ENCODE measurements around the gene TBRG1. TPM values are rescaled to one million over a fixed set of nuclear protein-coding genes. Genes with fewer than 3 reads are reported as not detected.

The TBRG1 gene
- total and polyA plus RNA-seq, 2 experiments from 2014 or later, result 16.9 to 29.1 TPM

GRCh38 chr11:124608147-124608546 is 14.5 kb upstream of the TBRG1 start:
- DNase-seq (ENCODE audit: low read depth in 1 of 2, low spot score in 1 of 2), result no peak
- Histone ChIP-seq H3K4me1 (ENCODE audit: low read depth) (no peaks in the 10 kb centered on the region), H3K27ac (no peak overlapping the region), H3K27me3 (no peaks in the 10 kb centered on the region), H3K4me3 (no peak overlapping the region), H3K36me3 (no peaks in the 10 kb centered on the region), H3K9me3 (ENCODE audit: low read depth) (no peaks in the 10 kb centered on the region)
- TF ChIP-seq CTCF (IDR thresholded peaks at IDR 0.05; ENCODE audit: low read depth, low read length), result no peak

GRCh38 chr11:124610295-124610694 is 12.4 kb upstream of the TBRG1 start:
- DNase-seq (ENCODE audit: low read depth in 1 of 2, low spot score in 1 of 2), result no peak
- Histone ChIP-seq H3K9me3 (ENCODE audit: low read depth) (no peaks in the 10 kb centered on the region), H3K27me3 (no peaks in the 10 kb centered on the region), H3K36me3 (no peaks in the 10 kb centered on the region), H3K27ac (no peak overlapping the region), H3K4me1 (ENCODE audit: low read depth) (no peaks in the 10 kb centered on the region), H3K4me3 (no peak overlapping the region)
- no peak for TF ChIP-seq CTCF (IDR thresholded peaks at IDR 0.05; ENCODE audit: low read depth, low read length)

- no peak within 1 kb of the TSS for H3K27ac ChIP-seq
- H3K27me3 ChIP-seq, result no peaks in the 10 kb centered on the region
- no peak within 1 kb of the TSS for H3K4me3 ChIP-seq
- H3K9me3 ChIP-seq (ENCODE audit: low read depth), result no peaks in the 10 kb centered on the region
- no peaks in the 10 kb centered on the region for H3K36me3 ChIP-seq
- H3K4me1 ChIP-seq (ENCODE audit: low read depth), result no peaks in the 10 kb centered on the region
- no peak for DNase-seq (ENCODE audit: low read depth in 1 of 2, low spot score in 1 of 2)
- no peak for TF ChIP-seq CTCF (IDR thresholded peaks at IDR 0.05; ENCODE audit: low read depth, low read length)
Observed at GRCh38 chr11:124611064-124611463, 11.6 kb upstream of the TBRG1 start, which contains the start of gene PANX3. PANX3 (plus strand) TSS chr11:124611428; CDS start chr11:124611557, 129 bp downstream.

- no peak for DNase-seq (ENCODE audit: low read depth in 1 of 2, low spot score in 1 of 2)
- no peaks in the 10 kb centered on the region for H3K9me3 ChIP-seq (ENCODE audit: low read depth)
- no peak overlapping the region for H3K4me3 ChIP-seq
- no peaks in the 10 kb centered on the region for H3K27me3 ChIP-seq
- H3K4me1 ChIP-seq (ENCODE audit: low read depth), result no peaks in the 10 kb centered on the region
- TF ChIP-seq CTCF (IDR thresholded peaks at IDR 0.05; ENCODE audit: low read depth, low read length), result no peak
- H3K27ac ChIP-seq, result no peak overlapping the region
- no peaks in the 10 kb centered on the region for H3K36me3 ChIP-seq
Observed at GRCh38 chr11:124612045-124612444, 10.6 kb upstream of the TBRG1 start.

- peak; percentile 21 to 65 for DNase-seq (ENCODE audit: low read depth in 1 of 2, low spot score in 1 of 2)
Observed at GRCh38 chr11:124612567-124613246, 10.0 kb upstream of the TBRG1 start.

More at GRCh38 chr11:124612567-124613246, 10.0 kb upstream of the TBRG1 start:
- no peak for TF ChIP-seq CTCF (IDR thresholded peaks at IDR 0.05; ENCODE audit: low read depth, low read length)
- no peak overlapping the region for H3K27ac ChIP-seq
- no peak overlapping the region for H3K4me3 ChIP-seq
- no peaks in the 10 kb centered on the region for H3K4me1 ChIP-seq (ENCODE audit: low read depth)
- no peaks in the 10 kb centered on the region for H3K9me3 ChIP-seq (ENCODE audit: low read depth)
- no peaks in the 10 kb centered on the region for H3K27me3 ChIP-seq
- H3K36me3 ChIP-seq, result no peaks in the 10 kb centered on the region
